Raji (cell line): ENCODE measurements around the gene TNRC6A.

Source experiments
- POLR2A ChIP-seq: IDR thresholded peaks from 2 replicates; pipeline ENCODE4 v1.6.1; 2011; ENCODE audit warnings: low read depth, low read length, control low read depth; ENCODE audit not compliant: insufficient read depth

Gene TNRC6A

GRCh38 chr16:24839347-24839972 lies 110.0 kb downstream of the TNRC6A start:
- no peak for TF ChIP-seq POLR2A

- TF ChIP-seq POLR2A: no peak
Observed at GRCh38 chr16:24841291-24841690, 111.8 kb downstream of the TNRC6A start.

GRCh38 chr16:24844101-24845030 lies 114.9 kb downstream of the TNRC6A start:
- TF ChIP-seq POLR2A: no peak

- TF ChIP-seq POLR2A: no peak
Observed at GRCh38 chr16:24845726-24846547, 116.5 kb downstream of the TNRC6A start, which contains the start of gene SLC5A11. TSS of gene SLC5A11 (plus strand) at chr16:24845963. CDS start at chr16:24858644, 12,681 bp downstream.

GRCh38 chr16:24846548-24847357 lies 117.3 kb downstream of the TNRC6A start:
- no peak for TF ChIP-seq POLR2A

- TF ChIP-seq POLR2A: no peak
Observed at GRCh38 chr16:24847358-24847664, 117.9 kb downstream of the TNRC6A start.

- TF ChIP-seq POLR2A: no peak
Observed at GRCh38 chr16:24848065-24848464, 118.6 kb downstream of the TNRC6A start.

GRCh38 chr16:24849641-24850040 lies 120.2 kb downstream of the TNRC6A start:
- TF ChIP-seq POLR2A: no peak

GRCh38 chr16:24850289-24850938 lies 121.0 kb downstream of the TNRC6A start:
- no peak for TF ChIP-seq POLR2A

- TF ChIP-seq POLR2A: no peak
Observed at GRCh38 chr16:24851700-24852099, 122.2 kb downstream of the TNRC6A start.

GRCh38 chr16:24852281-24852721 lies 122.8 kb downstream of the TNRC6A start:
- TF ChIP-seq POLR2A: no peak

GRCh38 chr16:24853169-24853824 lies 123.8 kb downstream of the TNRC6A start:
- no peak for TF ChIP-seq POLR2A

- no peak for TF ChIP-seq POLR2A
Observed at GRCh38 chr16:24853830-24854229, 124.4 kb downstream of the TNRC6A start.
